HG03520 (cell line): Measurements from ENCODE around the gene MRPL27.
A peak's percentile ranks its signal among the peaks of the same experiment; 100 is the strongest.
"Not testable (repeated sequence)": the region's sequence is repeated elsewhere in the genome, so short reads cannot be mapped to it uniquely, and the experiment has no call there.

Experiments used
- ATAC-seq: cut with Tn5 transposase; IDR thresholded peaks from one replicate; pipeline ENCODE4 v1.9.1; 2021; ENCODE audit warnings: mild to moderate bottlenecking, moderate library complexity; ENCODE audit not compliant: unreplicated experiment

MRPL27 gene

GRCh38 chr17:50372758-50373556 lies at the start of gene MRPL27, which contains the start of gene EME1:
Gene MRPL27, minus strand, starts transcription at chr17:50373184. Its CDS starts 14 bp downstream, at chr17:50373170.
Gene EME1, plus strand, starts transcription at chr17:50373229. Its CDS starts 1,980 bp downstream, at chr17:50375209.
- ATAC-seq, result peak; percentile 74

DNA sequence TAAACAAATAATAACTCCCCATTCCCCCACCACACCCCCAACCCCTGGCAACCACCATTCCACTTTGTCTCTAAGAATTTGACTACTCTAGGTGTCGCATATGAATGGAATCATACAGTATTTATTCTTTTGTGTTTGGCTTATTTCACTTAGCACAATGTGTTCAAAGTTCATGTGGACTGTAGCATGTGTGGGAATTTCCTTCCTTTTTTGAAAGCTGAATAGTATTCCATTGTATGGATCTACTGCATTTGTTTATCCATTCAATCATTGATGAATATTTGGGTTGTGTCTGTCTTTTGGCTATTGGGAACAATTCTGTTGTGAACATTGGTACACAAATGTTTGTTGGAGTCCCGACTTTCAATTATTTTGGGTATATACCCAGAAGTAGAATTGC lies 49.8 kb upstream of the MRPL27 start:
- ATAC-seq, result no peak

GRCh38 chr17:50421308-50422051 lies 48.5 kb upstream of the MRPL27 start:
- no peak for ATAC-seq

DNA sequence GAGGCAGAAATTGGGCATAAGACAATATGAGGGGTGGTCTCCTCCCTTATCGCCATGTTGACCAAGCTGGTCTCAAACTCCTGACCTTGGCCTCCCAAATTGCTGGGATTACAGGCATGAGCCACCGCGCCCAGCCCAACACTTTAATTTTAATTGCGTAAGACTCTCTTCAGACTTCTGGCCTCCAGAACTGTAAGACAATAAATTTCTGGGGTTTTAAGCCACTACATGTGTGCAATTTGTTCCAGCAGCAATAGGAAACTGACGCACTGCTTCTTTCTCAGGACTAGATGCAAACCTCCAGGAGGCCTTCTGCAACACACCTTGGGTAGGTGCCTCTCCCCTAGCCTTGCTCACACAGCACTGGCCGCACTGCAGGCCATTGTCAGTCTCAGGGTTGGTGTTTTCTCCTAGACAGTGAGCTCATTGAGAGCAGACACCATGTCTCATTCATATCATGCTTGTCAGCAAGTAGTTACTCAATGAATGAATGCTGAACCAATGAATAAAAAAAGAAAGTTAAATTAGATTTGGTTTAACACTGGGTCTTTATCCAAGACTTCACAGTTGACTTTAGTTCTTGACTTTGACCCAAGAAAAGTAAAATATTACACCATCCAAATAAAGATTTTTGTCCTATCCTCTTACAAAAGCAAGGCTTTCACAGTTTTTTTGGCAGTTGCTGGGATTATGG lies 47.6 kb upstream of the MRPL27 start:
- no peak for ATAC-seq

- not testable (repeated sequence) for ATAC-seq
These were observed 46.6 kb upstream of the MRPL27 start for GRCh38 chr17:50419577-50419976.

DNA sequence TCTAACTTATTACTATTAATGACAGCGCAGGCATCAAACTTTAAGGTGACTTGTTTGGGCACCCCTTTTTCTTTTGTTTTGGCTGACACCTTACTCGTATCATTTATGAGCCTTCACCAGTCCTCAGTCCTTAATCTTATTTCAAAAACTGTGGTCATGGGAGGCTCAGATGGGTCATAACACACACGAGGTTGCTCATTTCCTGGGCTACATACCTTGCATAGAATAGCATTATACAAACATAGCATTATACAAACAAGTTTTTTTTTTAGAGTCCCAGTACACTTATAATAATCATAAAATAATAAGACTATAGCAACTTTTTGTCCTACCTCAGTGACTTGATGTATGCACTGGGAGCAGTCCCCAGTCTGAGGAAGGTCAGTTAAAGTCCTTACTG lies 41.8 kb upstream of the MRPL27 start:
- ATAC-seq, result no peak

- no peak for ATAC-seq
These were observed 39.3 kb upstream of the MRPL27 start for GRCh38 chr17:50412188-50412732.

- no peak for ATAC-seq
These were observed 34.9 kb upstream of the MRPL27 start for GRCh38 chr17:50407921-50408320.

DNA sequence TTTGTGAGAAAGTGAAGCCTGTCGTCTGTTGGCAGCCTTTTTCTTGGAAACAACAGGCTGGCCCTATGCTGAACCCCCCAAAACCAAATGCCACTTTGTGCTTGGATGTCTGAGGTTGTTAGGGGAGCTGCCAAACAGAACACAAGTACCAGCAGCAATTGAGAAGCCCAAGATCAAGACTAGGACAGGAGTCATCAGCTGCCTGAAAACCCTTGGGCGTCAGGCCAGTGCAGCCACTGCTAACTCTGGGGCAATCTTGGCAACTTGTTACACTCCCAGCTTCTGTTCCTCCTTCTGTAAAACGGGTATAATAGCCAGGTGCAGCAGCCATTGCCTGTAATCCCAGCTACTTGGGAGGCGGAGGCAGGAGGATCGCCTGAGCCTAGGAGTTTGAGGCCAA lies 33.6 kb upstream of the MRPL27 start:
- no peak for ATAC-seq

- not testable (repeated sequence) for ATAC-seq
These were observed 32.4 kb upstream of the MRPL27 start for GRCh38 chr17:50405351-50405750.

GRCh38 chr17:50399591-50399990 lies 26.6 kb upstream of the MRPL27 start:
- ATAC-seq, result not testable (repeated sequence)

- ATAC-seq, result not testable (repeated sequence)
These were observed 25.7 kb upstream of the MRPL27 start for GRCh38 chr17:50398672-50399071.

- no peak for ATAC-seq
These were observed 24.9 kb upstream of the MRPL27 start for GRCh38 chr17:50397919-50398285.

- ATAC-seq, result peak; percentile 87
These were observed 24.3 kb upstream of the MRPL27 start, which contains the start of gene LRRC59 for GRCh38 chr17:50397111-50397918. Gene LRRC59, minus strand, starts transcription at chr17:50397523. Its CDS starts 206 bp downstream, at chr17:50397317.

- no peak for ATAC-seq
These were observed 23.5 kb upstream of the MRPL27 start for GRCh38 chr17:50396261-50397110.

DNA sequence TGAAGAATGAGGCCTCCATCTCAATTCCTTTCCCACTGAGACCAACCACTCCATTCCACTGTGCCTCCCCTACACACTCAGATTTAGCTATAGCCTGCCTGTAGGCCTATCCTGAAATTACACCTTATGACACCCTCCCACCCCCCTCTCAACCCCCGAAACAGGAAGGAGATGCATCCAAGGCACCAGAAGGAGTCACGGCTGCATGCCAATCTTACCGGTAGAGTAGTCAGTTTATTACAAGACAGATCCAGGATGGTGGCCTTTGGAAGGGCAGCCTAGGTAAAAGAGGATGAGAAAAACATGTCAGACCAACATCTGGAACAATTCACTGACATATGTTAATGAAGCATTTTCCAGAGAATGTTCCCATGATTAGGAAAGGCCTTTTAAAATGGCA lies 21.7 kb upstream of the MRPL27 start:
- ATAC-seq, result no peak

DNA sequence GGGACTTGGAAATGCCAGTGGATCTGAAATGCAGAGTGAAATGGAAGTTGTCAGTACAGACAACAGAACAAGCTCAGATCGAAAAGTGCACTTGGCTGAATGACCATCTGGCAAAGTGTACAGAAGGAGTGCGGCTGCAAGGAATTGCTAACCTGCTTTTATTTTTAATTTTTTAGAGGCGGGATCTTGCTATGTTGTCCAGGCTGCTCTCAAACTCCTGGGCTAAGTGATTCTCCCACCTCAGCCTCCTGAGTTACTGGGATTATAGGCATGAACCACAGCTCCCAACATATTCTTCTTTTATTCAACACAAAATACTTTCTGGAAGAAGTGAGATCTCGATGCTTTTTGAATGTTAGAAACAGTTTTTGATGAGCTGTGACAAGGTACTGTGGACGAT lies 20.7 kb upstream of the MRPL27 start:
- no peak for ATAC-seq

DNA sequence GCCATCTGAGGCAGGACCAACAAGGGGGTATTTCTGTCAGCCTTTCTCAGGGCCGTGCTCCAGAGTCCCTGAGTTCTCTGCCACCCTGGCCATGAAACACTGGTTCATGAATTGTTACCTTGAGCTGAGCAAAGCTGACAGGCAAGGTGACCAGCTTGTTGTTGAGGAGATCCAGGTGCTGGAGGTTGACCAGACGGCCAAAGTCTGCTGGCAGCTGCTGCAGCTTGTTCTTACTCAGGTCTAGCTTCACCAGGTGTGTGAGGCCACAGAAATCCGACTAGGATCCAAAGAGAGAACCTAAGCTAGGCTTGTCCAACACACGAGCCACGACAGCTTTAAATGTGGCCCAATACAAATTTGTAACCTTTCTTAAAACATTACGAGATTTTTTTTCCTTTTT lies 19.6 kb upstream of the MRPL27 start:
- ATAC-seq, result no peak

DNA sequence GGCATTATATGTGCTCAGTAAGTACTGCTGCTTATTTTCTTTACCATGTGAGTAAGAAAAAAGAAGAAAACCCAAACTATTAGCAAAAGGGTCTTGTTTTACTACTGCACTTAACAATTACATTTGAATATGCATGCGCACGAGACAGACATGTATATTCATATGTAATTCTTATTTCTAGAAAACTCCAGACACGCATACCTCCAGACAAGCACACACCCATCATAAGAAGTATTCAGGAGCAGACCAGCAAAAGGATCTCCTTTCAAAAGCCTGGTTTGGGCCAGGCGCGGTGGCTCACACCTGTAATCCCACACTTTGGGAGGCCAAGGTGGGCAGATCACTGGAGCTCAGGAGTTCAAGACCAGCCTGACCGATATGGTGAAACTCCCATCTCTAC lies 16.6 kb upstream of the MRPL27 start:
- no peak for ATAC-seq
